ENCODE data around the gene PRKN. TPM values are rescaled to one million over a fixed set of nuclear protein-coding genes. Genes with fewer than 3 reads are reported as not detected.

Gene PRKN
- total and polyA plus RNA-seq, 9 of the 15 experiments (the other 6 are each of a cell fraction or from before 2014, with no cell fraction given): 0.03 to 0.96 (median 0.15) TPM; not detected in 2

- no peak for TF ChIP-seq TRIM25 (IDR thresholded peaks at IDR 0.05; ENCODE audit: borderline replicate concordance)
- peak; percentile 76 for TF ChIP-seq ZNF766 (CRISPR knock-in tag; conservative IDR thresholded peaks at IDR 0.05)
- no peak for TF ChIP-seq SP1 (CRISPR knock-in tag; IDR thresholded peaks at IDR 0.05)
- TF ChIP-seq ZBTB8A (IDR thresholded peaks at IDR 0.05; ENCODE audit: partially characterized antibody): no peak
- TF ChIP-seq ZC3H11A (IDR thresholded peaks at IDR 0.05; ENCODE audit: low read depth, low read length): no peak
- no peak for TF ChIP-seq CBX2 (IDR thresholded peaks at IDR 0.05; ENCODE audit: insufficient read depth, low read length, poor library complexity, severe bottlenecking)
- no peak for TF ChIP-seq SRSF3 (IDR thresholded peaks at IDR 0.05; ENCODE audit: insufficient read depth, low read length)
- no peak for TF ChIP-seq ZMIZ1 (IDR thresholded peaks at IDR 0.05; ENCODE audit: low read depth in 2 of 2, low read length in 2 of 2)
- no peak for TF ChIP-seq REST (IDR thresholded peaks at IDR 0.05; ENCODE audit: borderline replicate concordance)
- no peak for TF ChIP-seq REST (CRISPR knock-in tag; IDR thresholded peaks at IDR 0.05; ENCODE audit: low read depth)
- TF ChIP-seq HLTF (IDR thresholded peaks at IDR 0.05): no peak
- no peak for TF ChIP-seq ZNF12 (CRISPR knock-in tag; IDR thresholded peaks at IDR 0.05)
Observed at GRCh38 chr6:161411265-161411944, 1316.2 kb downstream of the PRKN start (continued).
